Glomerular visceral epithelial cell (primary cell): ENCODE results near the gene ZNF511.
A peak's percentile ranks its signal among the peaks of the same experiment; 100 is the strongest.

Experiments used
- DNase-seq: peaks from one replicate; pipeline ENCODE4 v3.0.0-alpha.2; 2016; ENCODE audit errors: extremely low spot score

Gene ZNF511

GRCh38 chr10:133274751-133275683 lies 33.7 kb upstream of the ZNF511 start:
- DNase-seq = no peak

- DNase-seq = no peak
Measured at GRCh38 chr10:133275684-133276092, 33.0 kb upstream of the ZNF511 start.

- DNase-seq = no peak
Measured at GRCh38 chr10:133276100-133276434, 32.6 kb upstream of the ZNF511 start.

- no peak for DNase-seq
Measured at GRCh38 chr10:133276435-133277201, 32.1 kb upstream of the ZNF511 start, which contains the start of gene ADAM8. Gene ADAM8 (minus strand): TSS chr10:133276868. CDS start chr10:133276817, 51 bp downstream.

- no peak for DNase-seq
Measured at GRCh38 chr10:133277277-133277992, 31.3 kb upstream of the ZNF511 start.

- DNase-seq = no peak
Measured at GRCh38 chr10:133277993-133278576, 30.6 kb upstream of the ZNF511 start.

- DNase-seq = peak; percentile 74
Measured at GRCh38 chr10:133278577-133279265, 30.0 kb upstream of the ZNF511 start.

- no peak for DNase-seq
Measured at GRCh38 chr10:133279326-133280226, 29.1 kb upstream of the ZNF511 start.

- DNase-seq = no peak
Measured at GRCh38 chr10:133280391-133281059, 28.2 kb upstream of the ZNF511 start.

GRCh38 chr10:133281084-133281483 lies 27.6 kb upstream of the ZNF511 start:
- no peak for DNase-seq

GRCh38 chr10:133281628-133282372 lies 26.9 kb upstream of the ZNF511 start:
- no peak for DNase-seq

GRCh38 chr10:133282846-133283390 lies 25.8 kb upstream of the ZNF511 start:
- DNase-seq = no peak

- DNase-seq = no peak
Measured at GRCh38 chr10:133283931-133284330, 24.8 kb upstream of the ZNF511 start.

- no peak for DNase-seq
Measured at GRCh38 chr10:133285217-133285616, 23.5 kb upstream of the ZNF511 start.

GRCh38 chr10:133286366-133286765 lies 22.3 kb upstream of the ZNF511 start:
- no peak for DNase-seq

GRCh38 chr10:133287832-133288500 lies 20.7 kb upstream of the ZNF511 start:
- DNase-seq = no peak

GRCh38 chr10:133289761-133290160 lies 19.0 kb upstream of the ZNF511 start:
- no peak for DNase-seq
